ENCODE results near the gene TAC4.

Gene TAC4

GRCh38 chr17:49872754-49873377 lies 25.0 kb upstream of the TAC4 start:
- FAIRE-seq: no peak

- no peak for FAIRE-seq
Measured at GRCh38 chr17:49871211-49871610, 23.3 kb upstream of the TAC4 start.

- no peak for FAIRE-seq
Measured at GRCh38 chr17:49870298-49870697, 22.4 kb upstream of the TAC4 start.

- no peak for FAIRE-seq
Measured at GRCh38 chr17:49869038-49869374, 21.1 kb upstream of the TAC4 start.

GRCh38 chr17:49866882-49867413 lies 19.1 kb upstream of the TAC4 start:
- no peak for FAIRE-seq

- no peak for FAIRE-seq
Measured at GRCh38 chr17:49866019-49866380, 18.1 kb upstream of the TAC4 start.

GRCh38 chr17:49862781-49863331 lies 15.0 kb upstream of the TAC4 start:
- FAIRE-seq: no peak

GRCh38 chr17:49861150-49861884 lies 13.4 kb upstream of the TAC4 start:
- peak; percentile 23 for FAIRE-seq

- no peak for FAIRE-seq
Measured at GRCh38 chr17:49859991-49860953, 12.4 kb upstream of the TAC4 start.

- no peak for FAIRE-seq
Measured at GRCh38 chr17:49858796-49859195, 10.9 kb upstream of the TAC4 start.

- no peak for FAIRE-seq
Measured at GRCh38 chr17:49854126-49854525, 6.3 kb upstream of the TAC4 start.

- FAIRE-seq: no peak
Measured at GRCh38 chr17:49853470-49854015, 5.7 kb upstream of the TAC4 start.

GRCh38 chr17:49851387-49852291 lies 3.8 kb upstream of the TAC4 start:
- FAIRE-seq: no peak

- FAIRE-seq: no peak
Measured at GRCh38 chr17:49850772-49851386, 3.0 kb upstream of the TAC4 start.

- no peak for FAIRE-seq
Measured at GRCh38 chr17:49850218-49850610, 2.3 kb upstream of the TAC4 start.

- no peak for FAIRE-seq
Measured at GRCh38 chr17:49848739-49849138, 870 bp upstream of the TAC4 start.

- no peak for FAIRE-seq
Measured at GRCh38 chr17:49846938-49847712, 744 bp downstream of the TAC4 start.

- FAIRE-seq: no peak
Measured at GRCh38 chr17:49845321-49845720, 2.5 kb downstream of the TAC4 start.

- FAIRE-seq: no peak
Measured at GRCh38 chr17:49843774-49844350, 4.0 kb downstream of the TAC4 start.

- FAIRE-seq: no peak
Measured at GRCh38 chr17:49842846-49843245, 5.0 kb downstream of the TAC4 start.

All from G401.6 (cell line).